NCI-H526 (cell line): ENCODE data around the gene ARL4A.
A peak's percentile ranks its signal among the peaks of the same experiment; 100 is the strongest.
"Not testable (repeated sequence)": the region's sequence is repeated elsewhere in the genome, so short reads cannot be mapped to it uniquely, and the experiment has no call there.

ENCODE experiments used
- DNase-seq, 2 experiments: peaks; one replicate each; lab custom pipeline; 2025; lab: John Stamatoyannopoulos, UW

The ARL4A gene

GRCh38 chr7:12670000-12670729, 17.3 kb upstream of the ARL4A start:
- peak in 1 of 2 experiments; percentile 4 for DNase-seq

- no peak for DNase-seq
Measured at GRCh38 chr7:12670743-12671520, 16.5 kb upstream of the ARL4A start.

GRCh38 chr7:12673436-12673835, 14.0 kb upstream of the ARL4A start:
- not testable (repeated sequence) for DNase-seq

- no peak for DNase-seq
Measured at GRCh38 chr7:12674053-12674452, 13.4 kb upstream of the ARL4A start.

GRCh38 chr7:12674861-12675260, 12.6 kb upstream of the ARL4A start:
- DNase-seq: peak in 1 of 2 experiments; percentile 42

DNA sequence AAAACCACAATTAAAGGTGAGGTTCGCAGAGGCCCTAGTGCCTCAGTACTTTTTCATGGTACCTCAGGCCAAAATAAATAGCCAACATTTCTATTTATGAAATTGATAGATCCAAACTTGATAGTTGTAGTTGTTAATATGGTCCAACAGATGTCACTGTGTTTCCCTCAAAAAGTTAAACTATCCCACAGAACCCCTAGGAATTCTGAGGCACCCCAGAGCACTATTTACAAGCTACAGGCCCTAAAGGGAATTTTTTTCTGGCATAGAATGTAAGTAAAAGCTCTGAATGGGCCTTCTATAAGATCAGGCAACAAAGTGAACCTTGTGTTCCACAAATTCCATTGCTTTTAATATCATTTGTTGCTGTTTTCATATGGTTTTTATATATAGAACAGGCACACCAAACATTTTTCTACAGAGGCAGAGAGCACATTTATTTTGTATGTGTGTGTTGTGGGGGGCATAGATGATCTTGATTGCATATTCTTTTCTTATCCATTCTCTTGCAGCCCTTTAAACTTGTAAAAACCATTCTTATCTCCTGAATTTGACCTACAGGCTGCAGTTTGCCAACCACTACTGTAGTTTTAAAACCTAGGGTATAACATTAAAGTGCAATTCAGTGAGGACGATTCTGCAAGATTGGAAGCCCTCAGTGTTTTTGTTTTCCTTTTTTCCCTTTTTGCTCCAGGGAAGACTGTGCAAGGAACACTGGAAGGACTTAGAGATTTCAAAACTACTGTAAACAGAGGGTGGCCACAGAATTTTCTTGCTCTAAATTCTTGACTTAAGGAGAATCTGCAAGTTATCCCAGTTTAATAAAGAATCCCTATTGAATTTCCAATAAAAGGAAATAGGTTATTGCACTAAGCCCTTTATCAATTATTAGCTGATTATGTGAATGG, 3.5 kb upstream of the ARL4A start:
- DNase-seq: peak in 1 of 2 experiments; percentile 31

GRCh38 chr7:12684733-12685132, 2.7 kb upstream of the ARL4A start:
- DNase-seq: no peak

- peak in 1 of 2 experiments; percentile 36 for DNase-seq
Measured at GRCh38 chr7:12685550-12685949, 1.9 kb upstream of the ARL4A start.

- DNase-seq: peak; percentile 84 to 96
Measured at GRCh38 chr7:12686234-12686890, 1.1 kb upstream of the ARL4A start.

DNA sequence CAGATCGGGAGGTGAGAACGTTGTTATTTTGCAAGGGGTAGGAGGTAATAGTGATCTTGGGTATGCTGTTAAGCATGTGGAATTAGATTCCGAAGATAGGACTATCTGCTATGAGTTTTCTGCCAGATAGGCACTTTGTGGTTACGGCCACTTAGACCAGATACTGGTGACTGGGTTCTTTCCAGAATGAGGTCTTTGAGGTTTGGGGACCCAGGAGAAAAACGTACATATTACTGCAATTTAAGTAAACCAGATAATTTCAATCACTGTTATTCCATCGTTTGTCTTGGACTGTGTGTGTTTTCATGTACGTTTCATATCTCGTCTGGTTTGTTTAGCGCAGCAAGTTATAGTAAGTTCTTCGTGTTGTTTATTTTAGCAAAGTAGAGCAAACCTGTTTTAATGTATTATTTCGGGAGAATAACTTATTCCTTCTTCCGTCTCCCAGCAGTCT, 312 bp downstream of the ARL4A start:
- DNase-seq: no peak

DNA sequence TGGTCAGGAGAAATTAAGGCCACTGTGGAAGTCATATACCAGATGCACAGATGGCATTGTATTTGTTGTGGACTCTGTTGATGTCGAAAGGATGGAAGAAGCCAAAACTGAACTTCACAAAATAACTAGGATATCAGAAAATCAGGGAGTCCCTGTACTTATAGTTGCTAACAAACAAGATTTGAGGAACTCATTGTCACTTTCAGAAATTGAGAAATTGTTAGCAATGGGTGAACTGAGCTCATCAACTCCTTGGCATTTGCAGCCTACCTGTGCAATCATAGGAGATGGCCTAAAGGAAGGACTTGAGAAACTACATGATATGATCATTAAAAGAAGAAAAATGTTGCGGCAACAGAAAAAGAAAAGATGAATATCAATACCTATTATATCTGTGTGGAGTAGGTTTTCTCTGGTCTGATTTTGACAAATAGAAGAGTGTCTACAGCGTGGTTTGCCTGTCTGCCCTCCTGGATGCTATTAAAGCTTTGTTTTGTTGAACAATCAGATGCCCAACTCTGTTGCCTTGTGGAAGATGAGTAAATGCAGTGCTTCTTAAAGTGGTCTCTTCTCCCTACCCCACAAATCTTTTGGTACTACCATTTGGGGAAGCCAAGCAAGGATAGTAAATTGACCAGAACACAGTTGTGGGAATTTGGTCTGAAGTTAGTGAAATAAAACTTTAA, 1.2 kb downstream of the ARL4A start:
- not testable (repeated sequence) for DNase-seq

DNA sequence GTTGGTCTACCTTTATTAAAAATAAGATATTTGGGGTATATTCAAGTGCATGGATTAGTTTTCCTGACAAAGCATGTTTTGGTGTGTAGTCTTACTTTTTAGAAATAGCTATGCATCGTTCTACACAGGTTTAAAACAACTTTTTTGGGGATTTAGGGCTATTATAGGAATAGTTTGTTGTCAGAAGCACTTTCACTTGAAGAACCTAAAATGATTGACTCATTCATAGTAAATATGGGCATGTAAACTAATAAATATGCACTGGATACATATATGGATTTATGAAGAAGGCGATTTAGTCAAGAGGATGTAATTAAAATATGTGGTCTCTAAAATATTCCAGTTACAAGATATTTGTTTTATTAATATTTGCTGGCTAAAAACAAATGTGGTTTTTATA, 2.0 kb downstream of the ARL4A start:
- no peak for DNase-seq

GRCh38 chr7:12690041-12690878, 2.8 kb downstream of the ARL4A start:
- DNase-seq: no peak

GRCh38 chr7:12691388-12691787, 4.0 kb downstream of the ARL4A start:
- not testable (repeated sequence) for DNase-seq

DNA sequence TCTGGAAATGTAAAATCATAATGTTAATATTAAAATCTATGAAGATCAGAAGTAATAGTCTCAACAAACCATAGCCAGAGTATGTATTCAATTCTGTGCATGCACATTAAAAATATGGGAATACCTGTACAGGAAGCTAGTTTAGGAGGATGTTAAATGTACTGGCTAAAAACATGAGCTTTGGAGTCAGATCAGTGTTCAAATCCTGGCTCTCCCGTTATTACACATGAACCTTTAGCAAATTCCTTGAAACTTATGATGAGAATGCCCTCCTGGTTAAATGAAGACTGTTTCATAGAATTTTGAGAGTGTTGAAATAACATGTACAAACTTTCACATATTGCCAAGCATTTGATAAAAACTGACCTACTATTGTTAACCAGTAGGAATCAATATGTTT, 4.6 kb downstream of the ARL4A start:
- no peak for DNase-seq

DNA sequence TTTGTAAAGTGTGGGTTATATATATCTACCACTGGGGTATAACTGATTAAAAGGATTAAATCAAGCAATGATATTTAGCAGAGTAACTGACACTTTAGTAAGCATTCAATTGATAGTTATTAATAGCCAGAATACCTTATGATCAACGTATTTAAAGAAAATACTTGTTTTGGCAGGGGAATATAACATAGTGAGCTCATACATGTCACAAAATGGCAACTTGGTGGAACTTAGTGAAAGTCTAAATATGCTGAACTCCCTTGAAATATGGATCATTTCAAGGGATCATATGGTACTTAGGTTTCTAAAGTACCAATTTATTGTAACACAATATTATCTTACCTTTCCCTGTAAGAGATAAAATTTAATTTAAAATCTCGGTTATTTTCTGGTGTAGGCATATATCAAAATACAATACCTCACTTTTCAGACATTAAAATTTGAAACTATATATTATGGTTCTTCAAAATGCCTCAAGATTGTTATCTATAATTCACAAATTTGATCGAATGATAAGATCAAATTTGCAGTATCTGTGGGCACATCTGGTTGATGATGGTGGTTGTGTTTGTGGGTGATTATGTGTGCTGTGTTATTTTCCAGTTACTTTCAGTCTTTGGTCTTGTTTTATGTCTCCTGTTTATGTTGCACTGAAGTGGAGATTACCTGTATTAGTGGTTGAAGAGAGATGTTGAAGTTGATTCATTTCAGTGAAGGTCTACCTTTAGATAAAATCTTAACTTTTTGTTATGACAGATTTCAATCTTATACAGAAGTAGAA, 5.2 kb downstream of the ARL4A start:
- DNase-seq: no peak

DNA sequence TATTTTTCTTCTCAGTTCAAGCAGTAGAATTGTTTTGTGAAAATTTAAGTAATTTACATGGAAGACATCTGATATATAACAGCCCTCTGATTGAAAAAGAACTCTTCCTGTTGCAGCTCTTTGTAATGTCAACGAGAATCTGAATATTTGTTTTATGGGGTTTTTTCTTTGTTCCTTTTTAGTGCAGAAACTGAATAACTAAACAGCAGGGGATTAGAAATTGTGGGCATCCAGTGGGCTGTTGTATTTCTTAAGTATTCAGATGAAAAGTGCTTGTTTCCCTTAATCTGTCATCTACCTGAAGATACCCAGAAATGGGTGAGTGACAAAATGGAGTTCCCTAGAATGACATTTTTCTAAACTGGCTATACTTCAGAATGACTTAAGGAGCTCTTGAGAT, 7.4 kb downstream of the ARL4A start:
- DNase-seq: no peak

DNA sequence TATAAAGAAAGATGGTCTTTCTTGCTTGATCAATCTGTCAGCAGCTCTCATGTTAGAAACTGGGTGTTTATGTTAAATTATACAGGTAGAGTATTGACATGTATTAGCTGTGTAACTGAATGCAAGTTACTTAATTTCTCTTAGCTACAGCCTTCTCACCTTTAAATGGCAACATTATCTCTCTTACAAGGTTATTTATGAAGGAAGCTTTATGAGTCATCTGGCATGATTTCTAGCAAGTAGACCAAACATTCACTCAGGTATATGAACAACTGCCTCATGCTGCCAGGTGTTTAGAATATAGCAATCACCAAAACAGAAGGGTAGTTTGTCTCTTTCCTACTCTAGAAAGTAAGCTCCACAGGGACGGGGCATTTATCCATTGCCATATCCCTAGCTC, 8.5 kb downstream of the ARL4A start:
- no peak for DNase-seq

- DNase-seq: no peak
Measured at GRCh38 chr7:12699299-12699698, 11.9 kb downstream of the ARL4A start.
